Tibial nerve (tissue), 4 donors: ENCODE results near the gene TMEM151B. TPM values are rescaled to one million over a fixed set of nuclear protein-coding genes. Genes with fewer than 3 reads are reported as not detected.

Experiments used
- DNase-seq, 2 donors: peaks; one replicate each; pipeline ENCODE4 v3.0.0-alpha.2; 2019; ENCODE audit warnings: low spot score in 2 of 2
- H3K27ac ChIP-seq, 4 donors: fragments of 200-600 bp; sonication (generic) in 3 of 4; one replicate each; pipeline ENCODE4 v1.5.1; 2017 to 2019; ENCODE audit warnings: mild to moderate bottlenecking in 1 of 4
- H3K27me3 ChIP-seq, 2 donors: fragments of 200-600 bp; sonication (generic) in 1 of 2; one replicate each; pipeline versions ENCODE4 v1.5.1 to v1.6.0; 2017 to 2019
- H3K36me3 ChIP-seq, 3 donors: fragments of 200-600 bp; sonication (generic); one replicate each; pipeline ENCODE4 v1.5.1; 2018 to 2019
- H3K4me1 ChIP-seq, 4 donors: fragments of 200-600 bp; sonication (generic) in 3 of 4; one replicate each; pipeline ENCODE4 v1.5.1; 2017 to 2019
- H3K4me3 ChIP-seq, 4 donors: fragments of 200-600 bp; sonication (generic) in 3 of 4; one replicate each; pipeline ENCODE4 v1.5.1; 2017 to 2019; ENCODE audit warnings: mild to moderate bottlenecking in 1 of 4, moderate library complexity in 1 of 4
- H3K9me3 ChIP-seq, 4 donors: fragments of 200-600 bp; sonication (generic) in 3 of 4; one replicate each; pipeline ENCODE4 v1.5.1; 2017 to 2019
- CTCF ChIP-seq, 5 experiments: fragments of 200-600 bp in 3 of 5; fragments of 450-650 bp in 2 of 5; sonication (generic) in 3 of 5; IDR thresholded peaks; one replicate each; pipeline ENCODE4 v1.5.1; 2016 to 2019; ENCODE audit warnings: antibody characterized with exemption in 5 of 5, mild to moderate bottlenecking in 3 of 5, moderate library complexity in 2 of 5
- EP300 ChIP-seq, 2 donors: sonication (generic); formaldehyde crosslinking; IDR thresholded peaks; one replicate each; pipeline ENCODE4 v1.6.1; 2017; ENCODE audit warnings: antibody characterized with exemption in 2 of 2, mild to moderate bottlenecking in 1 of 2
- POLR2A ChIP-seq, 2 donors: fragments of 450-650 bp; IDR thresholded peaks; one replicate each; pipeline ENCODE4 v1.6.1; 2017; ENCODE audit warnings: antibody characterized with exemption in 2 of 2, mild to moderate bottlenecking in 2 of 2, moderate library complexity in 2 of 2
- WGBS, 2 donors: methylation state at CpG; one replicate each; pipeline ENCODE4 v1.1.5; 2018; 5-methylcytosine and 5-hydroxymethylcytosine counted together
- total RNA-seq, 4 donors: library from RNA; depleted of rRNA; stranded (reverse); fragments of >200 nt; gene quantifications; one replicate each; pipeline ENCODE4 v1.1.0, GENCODE V29; 2016

TMEM151B gene
- total RNA-seq: under 1 TPM in 1 of 4 donors, not detected in 3; 0.42 TPM

DNA sequence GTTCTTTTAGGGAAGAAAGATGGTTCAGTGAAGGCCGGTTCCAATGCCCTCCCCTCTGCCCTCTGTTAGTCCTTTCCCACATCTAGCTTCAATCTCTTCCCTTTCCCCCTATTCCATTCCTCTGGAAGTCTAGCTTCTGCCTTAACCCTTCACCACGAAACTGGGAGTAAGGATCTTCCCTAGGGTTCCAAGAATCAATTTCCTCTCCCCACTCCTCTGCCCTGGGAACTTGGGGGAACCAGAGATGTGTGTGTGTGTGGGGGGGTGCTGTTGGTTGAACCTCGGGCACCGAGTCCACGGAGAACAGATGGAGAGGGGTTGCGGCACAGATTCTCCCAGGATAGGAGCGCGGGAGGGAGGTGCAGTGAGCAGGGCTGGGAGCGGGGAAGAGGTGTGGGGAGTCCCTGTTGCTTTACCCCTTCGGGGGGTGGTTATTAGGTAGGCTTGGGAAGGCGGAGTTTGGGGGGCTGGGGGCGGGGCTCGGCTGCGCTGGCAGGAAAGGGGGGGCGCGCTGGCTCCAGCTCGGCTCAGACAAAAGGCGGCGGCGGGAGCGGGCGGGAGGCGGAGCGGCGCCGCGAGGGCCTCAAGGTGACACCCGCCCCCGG is at the start of gene TMEM151B:
TMEM151B (plus strand) TSS at position 530 of the 605 bp plus-strand sequence. CDS start 293 bp downstream, outside the sequence.
- no peaks in the 10 kb centered on the region for H3K9me3 ChIP-seq
- H3K36me3 ChIP-seq: no peaks in the 10 kb centered on the region
- peaks cover 0 to 68% of the 10 kb centered on the region in 2 donors for H3K27me3 ChIP-seq
- 18 to 31% methylated on average over 10 to 26 of the region's 29 CpGs for WGBS, 2 donors
- H3K27ac ChIP-seq: no peak within 1 kb of the TSS
- TF ChIP-seq CTCF (IDR thresholded peaks at IDR 0.05) (no peak), EP300 (IDR thresholded peaks at IDR 0.05) (no peak), POLR2A (IDR thresholded peaks at IDR 0.05) (no peak)
- H3K4me1 ChIP-seq: peaks cover 0 to 19% (median 0%) of the 10 kb centered on the region in 4 donors
- H3K4me3 ChIP-seq: peak within 1 kb of the TSS in 3 of 4 donors; percentile 16 to 49 (median 29)
- DNase-seq: no peak

- Histone ChIP-seq H3K27ac (peak overlapping the region; percentile 60 to 90 (median 82)), H3K4me3 (no peak overlapping the region), H3K27me3 (no peaks in the 10 kb centered on the region), H3K9me3 (no peaks in the 10 kb centered on the region), H3K36me3 (no peaks in the 10 kb centered on the region), H3K4me1 (peaks cover 0 to 87% (median 42%) of the 10 kb centered on the region in 4 donors)
- no peak for DNase-seq
- WGBS, 2 donors: 88 to 92% methylated on average over 4 of the region's 4 CpGs
- TF ChIP-seq EP300 (IDR thresholded peaks at IDR 0.05) (no peak), POLR2A (IDR thresholded peaks at IDR 0.05) (no peak), CTCF (IDR thresholded peaks at IDR 0.05) (no peak)
Observed at GRCh38 chr6:44220913-44221290, 49.3 kb upstream of the TMEM151B start.

- DNase-seq: peak; percentile 77 to 81
- TF ChIP-seq CTCF (IDR thresholded peaks at IDR 0.05): peak; percentile 77 to 90 (median 87)
- TF ChIP-seq POLR2A (IDR thresholded peaks at IDR 0.05): peak in 1 of 2 donors; percentile 7
- TF ChIP-seq EP300 (IDR thresholded peaks at IDR 0.05): peak; percentile 25 to 83
- 3 to 10% methylated on average over 4 of the region's 4 CpGs for WGBS, 2 donors
- Histone ChIP-seq H3K27me3 (no peaks in the 10 kb centered on the region), H3K4me3 (peak overlapping the region in 1 of 4 donors; percentile 75), H3K4me1 (peaks cover 0 to 92% (median 46%) of the 10 kb centered on the region in 4 donors), H3K36me3 (no peaks in the 10 kb centered on the region), H3K27ac (peak overlapping the region; percentile 60 to 90 (median 82)), H3K9me3 (no peaks in the 10 kb centered on the region)
Observed at GRCh38 chr6:44221291-44221960, 48.8 kb upstream of the TMEM151B start.

- peaks cover 0 to 93% (median 47%) of the 10 kb centered on the region in 4 donors for H3K4me1 ChIP-seq
- H3K27ac ChIP-seq: peak overlapping the region; percentile 60 to 90 (median 82)
- no peak for DNase-seq
- H3K4me3 ChIP-seq: peak overlapping the region in 1 of 4 donors; percentile 75
- H3K27me3 ChIP-seq: no peaks in the 10 kb centered on the region
- no peak for TF ChIP-seq CTCF (IDR thresholded peaks at IDR 0.05)
- no peak for TF ChIP-seq EP300 (IDR thresholded peaks at IDR 0.05)
- WGBS, 2 donors: 45 to 47% methylated on average over 2 of the region's 2 CpGs
- no peaks in the 10 kb centered on the region for H3K36me3 ChIP-seq
- no peaks in the 10 kb centered on the region for H3K9me3 ChIP-seq
Observed at GRCh38 chr6:44221961-44222335, 48.3 kb upstream of the TMEM151B start.
